K562 (cell line): ENCODE measurements around the gene NOL11. TPM values are rescaled to one million over a fixed set of nuclear protein-coding genes. Genes with fewer than 3 reads are reported as not detected.

Source experiments
- BCL6 ChIP-seq: fragments of 250-450 bp; sonication (Bioruptor Pico); IDR thresholded peaks from 2 replicates; pipeline ENCODE4 v1.4.0; 2020
- CHAMP1 ChIP-seq: fragments of 450-650 bp; IDR thresholded peaks from 2 replicates; pipeline ENCODE4 v1.6.1; 2016; ENCODE audit warnings: mild to moderate bottlenecking
- CHCHD3 ChIP-seq: fragments of 250-450 bp; sonication (Bioruptor Pico); IDR thresholded peaks from 2 replicates; pipeline ENCODE4 v2.1.2; 2022; ENCODE audit warnings: mild to moderate bottlenecking
- E2F4 ChIP-seq: sonication (generic); formaldehyde crosslinking; IDR thresholded peaks from 2 replicates; pipeline ENCODE4 v1.8.0; 2022; ENCODE audit warnings: mild to moderate bottlenecking, low read depth, missing genetic modification reagents
- ETV6 ChIP-seq, 3 experiments: fragments of 150-350 bp in 1 of 3; sonication (generic) in 1 of 3; formaldehyde crosslinking in 1 of 3; IDR thresholded peaks; 2 replicates each; pipeline versions ENCODE4 v1.6.1 to v1.8.0; 2014 to 2022; ENCODE audit warnings: borderline replicate concordance in 2 of 3, low read depth in 2 of 3, antibody characterized with exemption in 1 of 3, low read length in 1 of 3, mild to moderate bottlenecking in 1 of 3, missing genetic modification reagents in 1 of 3
- HDAC3 ChIP-seq: fragments of 450-650 bp; IDR thresholded peaks from 2 replicates; pipeline ENCODE4 v1.6.1; 2018; ENCODE audit warnings: borderline replicate concordance, mild to moderate bottlenecking, moderate library complexity; ENCODE audit not compliant: partially characterized antibody
- MCM7 ChIP-seq, 2 experiments: fragments of 450-650 bp; IDR thresholded peaks; 2 replicates each; pipeline ENCODE4 v1.6.1; 2016 to 2018
- NCOA4 ChIP-seq: fragments of 450-650 bp; IDR thresholded peaks from 2 replicates; pipeline ENCODE4 v1.6.1; 2018; ENCODE audit warnings: mild to moderate bottlenecking; ENCODE audit not compliant: partially characterized antibody
- PML ChIP-seq: IDR thresholded peaks from 2 replicates; pipeline ENCODE4 v1.6.1; 2012; ENCODE audit warnings: low read length, inconsistent platforms
- SMAD3 ChIP-seq: fragments of 450-650 bp; formaldehyde crosslinking; conservative IDR thresholded peaks from 2 replicates; pipeline ENCODE4 v1.4.0; 2020; ENCODE audit warnings: mild to moderate bottlenecking
- SP2 ChIP-seq: IDR thresholded peaks from 2 replicates; pipeline ENCODE4 v1.6.1; 2011; ENCODE audit warnings: mild to moderate bottlenecking, low read depth, low read length, moderate library complexity; ENCODE audit not compliant: poor library complexity, severe bottlenecking; ENCODE audit errors: extremely low read depth
- STAG1 ChIP-seq: sonication (generic); formaldehyde crosslinking; IDR thresholded peaks from 2 replicates; pipeline ENCODE4 v1.5.0; 2020; ENCODE audit warnings: missing genetic modification reagents, borderline replicate concordance
- STAT6 ChIP-seq: sonication (generic); formaldehyde crosslinking; IDR thresholded peaks from 2 replicates; pipeline ENCODE4 v1.8.1; 2023; ENCODE audit warnings: mild to moderate bottlenecking, missing genetic modification reagents
- TCFL5 ChIP-seq: fragments of 250-450 bp; sonication (Bioruptor Pico); conservative IDR thresholded peaks from 2 replicates; pipeline ENCODE4 v1.6.1; 2021; ENCODE audit warnings: mild to moderate bottlenecking, moderate library complexity, matching md5 sums
- TEAD4 ChIP-seq, 2 experiments: sonication (generic) in 1 of 2; formaldehyde crosslinking in 1 of 2; IDR thresholded peaks; 2 replicates each; pipeline versions ENCODE4 v1.6.1 to v1.8.0; 2012 to 2022; ENCODE audit warnings: borderline replicate concordance in 1 of 2, inconsistent platforms in 1 of 2, low read length in 1 of 2, mild to moderate bottlenecking in 1 of 2, missing genetic modification reagents in 1 of 2
- XRCC3 ChIP-seq: fragments of 450-650 bp; IDR thresholded peaks from 2 replicates; pipeline ENCODE4 v1.6.1; 2017; ENCODE audit warnings: mild to moderate bottlenecking, moderate library complexity
- ZBED1 ChIP-seq: IDR thresholded peaks from 2 replicates; pipeline ENCODE4 v1.6.1; 2014
- ZBTB1 ChIP-seq: sonication (generic); formaldehyde crosslinking; IDR thresholded peaks from 2 replicates; pipeline ENCODE4 v1.8.1; 2023; ENCODE audit warnings: missing genetic modification reagents, low read depth, mild to moderate bottlenecking, borderline replicate concordance
- ZBTB34 ChIP-seq: fragments of 250-450 bp; sonication (Bioruptor Pico); IDR thresholded peaks from 2 replicates; pipeline ENCODE4 v1.8.0; 2021; ENCODE audit warnings: mild to moderate bottlenecking, moderate library complexity
- ZNF436 ChIP-seq: fragments of 250-450, 450-650 bp; sonication (Bioruptor Pico); formaldehyde crosslinking; IDR thresholded peaks from 2 replicates; pipeline ENCODE4 v1.7.0; 2020; ENCODE audit warnings: mild to moderate bottlenecking
- polyA plus RNA-seq, 8 experiments: library from polyadenylated mRNA; depleted of rRNA in 4 of 8; stranded (reverse) in 5 of 8; unstranded in 3 of 8; fragments of >200 nt; fragmentation: Nextera tagmentation in 2 of 8; fragmentation: Illumina TruSeq in 1 of 8; extraction: Ambion mirVana in 2 of 8; extraction: Trizol in 1 of 8; gene quantifications; 2 replicates each; pipeline versions ENCODE4 v1.2.1 to v1.2.3, GENCODE V29; 2011 to 2014; ENCODE audit warnings: inconsistent platforms in 1 of 8, missing spikeins in 1 of 8
- total RNA-seq, 7 experiments: library from RNA; depleted of rRNA in 6 of 7; stranded (reverse); fragments of >200 nt in 6 of 7; fragmentation: Illumina TruSeq in 2 of 7; extraction: Trizol in 2 of 7; gene quantifications; 2 replicates each; pipeline versions ENCODE4 v1.2.1 to v1.2.3, GENCODE V29; 2011 to 2021; ENCODE audit warnings: low replicate concordance in 1 of 7

NOL11 gene
- total and polyA plus RNA-seq, 9 of the 15 experiments (the other 6 are each of a cell fraction or from before 2014, with no cell fraction given), result 61.1 to 175 (median 121) TPM

GRCh38 chr17:67784364-67785121 lies 66.8 kb downstream of the NOL11 start (continued):
- peak; percentile 95 for TF ChIP-seq TEAD4 (IDR thresholded peaks at IDR 0.05; ENCODE audit: low read length)
- no peak for TF ChIP-seq TEAD4 (CRISPR knock-in tag; IDR thresholded peaks at IDR 0.05; ENCODE audit: borderline replicate concordance)
- no peak for TF ChIP-seq STAT6 (CRISPR knock-in tag)
- no peak for TF ChIP-seq SMAD3 (CRISPR knock-in tag)
- 0 out of 2 replicates have a peak, but pooled peaks have one; percentile 11 for TF ChIP-seq CHAMP1
- TF ChIP-seq TCFL5 (CRISPR knock-in tag), result no peak
- no peak for TF ChIP-seq ZBTB1 (CRISPR knock-in tag)
- TF ChIP-seq PML, result peak; percentile 93
- TF ChIP-seq ZBED1, result peak; percentile 67; the same call in 1 of the 2 replicates
- TF ChIP-seq SP2, result no peak
- TF ChIP-seq ETV6 (IDR thresholded peaks at IDR 0.05; ENCODE audit: borderline replicate concordance in 1 of 2, low read depth in 2 of 2, low read length in 1 of 2), result peak in 1 of 2 experiments; percentile 54; a peak in 2 of 4 replicates
- no peak for TF ChIP-seq ETV6 (CRISPR knock-in tag; IDR thresholded peaks at IDR 0.05; ENCODE audit: borderline replicate concordance)
- no peak for TF ChIP-seq STAG1
- no peak for TF ChIP-seq BCL6 (CRISPR knock-in tag)
- peak; percentile 63 for TF ChIP-seq HDAC3
- TF ChIP-seq E2F4 (CRISPR knock-in tag), result no peak
- no peak for TF ChIP-seq XRCC3
- no peak for TF ChIP-seq ZNF436
- no peak for TF ChIP-seq CHCHD3 (CRISPR knock-in tag)
- TF ChIP-seq NCOA4, result no peak
- no peak for TF ChIP-seq ZBTB34 (CRISPR knock-in tag)
- no peak for TF ChIP-seq MCM7 (IDR thresholded peaks at IDR 0.05)
